Measurements from ENCODE around the gene SCARB1.

The SCARB1 gene

DNA sequence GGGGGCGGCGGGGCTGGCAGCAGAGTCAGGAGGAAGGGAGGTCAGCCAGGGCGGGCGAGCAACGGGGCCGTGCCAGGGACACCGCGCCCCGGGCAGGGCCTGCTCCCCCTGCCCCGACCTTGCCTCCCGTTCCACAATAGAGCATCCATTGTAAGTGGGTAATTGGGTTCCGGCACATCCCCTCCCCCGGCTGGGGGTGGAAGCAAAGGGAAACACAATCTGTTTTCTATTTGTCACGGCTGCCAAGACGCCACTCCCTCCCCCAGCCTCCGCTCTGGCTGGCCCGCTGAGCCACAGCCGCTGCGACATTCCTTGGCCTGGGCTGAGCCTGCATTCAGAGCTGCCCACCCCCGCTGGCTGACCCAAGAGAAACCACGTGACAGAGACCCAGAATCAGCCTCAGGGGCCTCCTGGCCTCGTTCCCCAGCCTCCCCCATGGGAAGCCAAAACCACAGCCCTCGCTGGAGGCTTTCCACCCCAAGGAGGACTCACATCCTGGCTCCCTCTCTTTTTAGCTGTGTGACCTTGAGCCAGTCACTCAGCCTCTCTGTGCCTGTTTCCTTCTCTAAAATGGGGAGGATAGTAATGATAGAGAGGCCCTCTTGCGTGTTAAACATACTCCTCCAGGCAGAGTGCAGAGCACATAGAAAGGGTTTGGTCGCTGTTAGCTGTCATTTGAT is 117.6 kb downstream of the SCARB1 start:
- peak; percentile 69 for DNase-seq (ENCODE audit: low spot score)

DNA sequence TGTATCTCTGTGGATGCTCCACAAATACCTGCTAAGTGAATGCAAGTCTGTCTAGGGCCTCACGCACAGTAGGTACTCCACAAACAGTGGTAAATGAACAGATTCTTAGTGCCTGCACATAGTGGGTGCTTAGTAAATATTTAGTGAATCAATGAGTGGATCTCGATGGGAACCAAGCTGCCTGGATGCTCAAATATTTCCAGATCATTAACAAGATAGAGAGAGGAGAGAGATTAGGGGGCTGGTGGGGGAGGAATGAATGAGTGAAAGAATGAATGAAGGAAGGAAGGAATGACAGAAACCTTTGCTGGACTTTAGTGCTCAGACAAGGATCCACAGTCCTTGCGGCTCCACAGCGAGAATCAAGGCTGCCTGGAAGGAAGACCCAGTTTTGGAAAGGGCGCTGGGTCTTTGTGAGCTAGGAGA is 118.2 kb downstream of the SCARB1 start:
- DNase-seq (ENCODE audit: low spot score) = no peak

DNA sequence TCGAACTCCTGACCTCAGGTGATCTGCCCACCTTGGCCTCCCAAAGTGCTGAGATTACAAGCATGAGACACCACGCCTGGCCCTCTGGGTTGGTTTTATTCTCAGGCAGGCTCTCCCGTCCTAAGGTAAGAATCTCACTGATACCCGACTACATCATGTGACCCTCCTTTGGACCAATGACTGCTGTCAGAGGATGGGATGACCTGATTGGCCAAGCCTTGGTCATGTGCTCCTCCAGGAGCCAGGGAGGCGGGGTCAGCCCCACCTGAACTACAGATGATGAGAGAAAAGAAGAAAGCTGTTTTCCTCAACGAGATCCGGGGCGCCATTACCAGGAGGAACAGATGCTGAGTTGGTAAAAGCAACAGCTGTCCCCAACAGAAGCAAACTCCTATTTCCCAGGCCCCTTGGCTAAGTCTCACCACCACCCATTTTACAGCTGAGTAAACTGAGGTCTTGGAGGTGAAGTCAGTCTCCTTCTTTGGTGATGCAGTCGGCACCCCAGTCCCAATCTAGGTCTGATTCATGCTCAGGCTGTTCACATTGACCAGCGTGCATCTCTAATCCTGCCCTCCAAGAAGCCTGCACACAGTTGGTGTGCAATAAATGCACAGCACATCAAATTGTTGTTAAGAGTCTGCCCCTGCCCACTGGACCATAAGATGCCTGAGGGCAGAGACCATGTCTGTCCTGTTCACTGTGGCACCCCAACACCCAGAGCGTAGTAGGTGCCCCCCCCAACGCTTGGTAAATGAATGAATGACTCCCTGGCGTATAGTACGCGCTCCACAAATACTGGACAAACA is 118.8 kb downstream of the SCARB1 start:
- peak; percentile 53 for DNase-seq (ENCODE audit: low spot score)

DNA sequence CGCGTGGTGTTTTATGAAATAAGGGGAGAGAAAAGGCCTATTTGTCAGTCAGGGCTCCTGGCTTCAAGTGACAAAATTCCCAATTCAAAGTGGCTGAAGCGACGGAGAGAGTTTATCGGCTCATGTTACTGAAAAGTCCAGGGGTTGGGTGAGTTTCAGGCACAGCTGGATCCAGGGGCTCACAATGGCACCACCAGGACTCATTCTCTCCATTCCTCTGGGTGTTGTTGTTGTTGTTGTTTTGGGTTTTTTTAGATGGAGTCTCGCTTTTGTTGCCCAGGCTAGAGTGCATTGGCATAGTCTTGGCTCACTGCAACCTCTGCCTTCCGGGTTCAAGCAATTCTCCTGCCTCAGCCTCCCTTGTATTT is 119.4 kb downstream of the SCARB1 start:
- no peak for DNase-seq (ENCODE audit: low spot score)

DNA sequence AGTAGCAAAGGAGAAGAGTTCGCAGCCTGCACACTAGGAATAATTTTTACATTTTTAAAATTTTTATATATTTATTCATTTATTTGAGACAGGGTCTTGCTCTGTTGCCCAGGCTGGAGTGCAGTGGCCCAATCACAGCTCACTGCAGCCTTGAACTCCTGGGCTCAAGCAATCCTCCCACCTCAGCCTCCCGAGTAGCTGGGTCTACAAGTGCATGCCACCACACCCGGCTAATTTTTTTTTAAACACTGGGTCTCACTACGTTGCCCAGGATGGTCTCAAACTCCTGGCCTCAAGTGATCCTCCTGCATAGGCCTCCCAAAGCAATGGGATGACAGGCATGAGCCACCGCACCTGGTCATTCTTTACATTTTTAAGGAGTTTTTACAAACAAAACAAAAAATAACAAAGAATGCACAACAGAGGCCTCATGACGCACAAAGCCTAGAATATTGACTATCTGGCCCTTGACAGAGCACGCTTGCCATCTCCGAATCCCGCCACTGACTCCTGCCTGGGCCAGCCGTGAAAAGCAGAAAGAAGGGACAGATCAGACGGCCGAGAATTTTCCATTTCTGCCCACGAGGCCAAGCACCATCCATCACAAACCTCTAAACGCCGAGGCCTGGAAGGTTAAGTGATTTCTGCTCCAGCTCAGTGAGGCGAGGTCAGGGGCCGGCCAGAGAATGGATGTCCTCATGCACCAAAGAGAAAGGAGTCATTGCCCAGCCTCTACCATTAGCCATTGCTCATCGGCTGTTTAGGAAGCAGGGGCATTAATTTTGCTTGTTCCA is 120.0 kb downstream of the SCARB1 start:
- DNase-seq (ENCODE audit: low spot score) = no peak

DNA sequence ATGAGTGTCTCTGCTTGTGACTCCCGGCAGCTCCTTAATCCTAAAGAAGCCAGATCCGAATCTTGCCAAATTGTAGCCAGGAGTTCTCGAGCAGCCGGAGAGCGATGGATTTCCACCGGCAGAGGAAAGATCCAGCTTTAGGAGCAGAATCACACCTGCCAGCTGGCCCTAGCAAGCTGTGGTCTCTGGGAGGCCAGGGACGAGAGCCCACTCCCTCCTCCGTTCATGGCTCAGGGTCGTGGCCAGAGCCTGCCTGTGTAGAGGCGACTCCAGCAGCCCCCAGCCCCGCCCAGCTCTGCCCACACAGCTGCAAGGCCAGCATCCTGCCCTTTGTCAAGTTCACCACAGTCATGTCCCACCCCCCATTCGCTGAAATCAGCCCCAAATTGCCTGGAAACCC is 121.0 kb downstream of the SCARB1 start:
- no peak for DNase-seq (ENCODE audit: low spot score)

DNA sequence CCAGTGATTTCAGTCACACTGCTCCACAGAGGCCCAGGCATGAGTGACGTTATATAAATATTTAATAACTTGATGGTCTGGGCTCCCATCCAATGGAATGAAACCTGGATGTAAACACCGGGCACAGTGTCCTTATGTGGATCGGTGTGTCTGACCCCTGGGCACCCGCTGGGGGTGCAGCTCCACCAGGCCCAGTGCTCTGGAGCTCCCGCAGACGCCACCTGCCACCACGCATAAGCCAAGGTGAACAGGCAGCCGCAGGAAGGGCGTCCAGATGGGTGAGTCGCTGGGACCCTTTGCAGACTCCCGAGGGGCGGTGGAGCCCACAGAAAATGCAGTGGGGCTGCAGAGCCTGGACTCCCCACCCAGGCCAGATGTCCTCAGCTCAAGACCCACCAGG is 121.6 kb downstream of the SCARB1 start:
- no peak for DNase-seq (ENCODE audit: low spot score)

DNA sequence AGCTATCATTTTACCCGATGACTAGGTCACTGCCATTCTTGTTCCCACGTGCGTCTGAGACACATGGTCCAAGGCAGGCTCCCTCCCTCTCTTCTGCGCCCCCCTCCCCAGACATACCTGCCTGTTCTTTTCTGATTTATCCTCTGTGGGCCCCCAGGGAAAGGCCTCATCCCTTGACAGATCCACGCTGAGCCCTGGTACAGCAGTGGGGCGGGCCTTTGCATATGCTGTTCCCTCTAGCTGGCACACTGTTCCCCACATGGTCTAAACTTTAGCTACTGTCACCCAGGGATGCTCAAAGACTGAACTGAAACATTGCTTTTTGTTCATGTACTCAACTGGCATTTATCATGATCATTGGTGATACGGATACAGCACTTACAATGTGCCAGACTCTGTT is 122.5 kb downstream of the SCARB1 start:
- no peak for DNase-seq (ENCODE audit: low spot score)

DNA sequence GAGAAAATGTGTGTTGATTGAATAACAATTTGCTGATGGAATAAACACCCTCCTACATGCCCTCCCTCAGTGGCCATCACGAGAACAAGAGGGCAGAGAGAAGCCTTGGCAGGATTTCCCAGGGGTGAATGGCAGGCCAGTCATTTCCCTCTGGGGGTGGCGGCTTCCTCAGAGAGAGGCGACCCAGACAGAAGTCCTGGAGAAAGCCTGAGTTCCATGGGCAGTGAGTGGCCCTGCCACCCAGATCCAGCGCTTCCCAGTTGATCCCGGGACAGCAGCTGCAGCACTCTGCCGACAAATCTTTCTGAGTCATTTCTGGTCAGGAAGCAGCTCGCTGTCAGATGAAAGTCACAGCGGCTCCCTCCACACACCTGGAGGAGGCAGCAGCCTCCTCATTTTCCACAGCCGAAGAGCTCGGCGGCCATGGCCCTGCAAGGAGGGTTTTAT is 123.0 kb downstream of the SCARB1 start:
- DNase-seq (ENCODE audit: low spot score) = no peak

DNA sequence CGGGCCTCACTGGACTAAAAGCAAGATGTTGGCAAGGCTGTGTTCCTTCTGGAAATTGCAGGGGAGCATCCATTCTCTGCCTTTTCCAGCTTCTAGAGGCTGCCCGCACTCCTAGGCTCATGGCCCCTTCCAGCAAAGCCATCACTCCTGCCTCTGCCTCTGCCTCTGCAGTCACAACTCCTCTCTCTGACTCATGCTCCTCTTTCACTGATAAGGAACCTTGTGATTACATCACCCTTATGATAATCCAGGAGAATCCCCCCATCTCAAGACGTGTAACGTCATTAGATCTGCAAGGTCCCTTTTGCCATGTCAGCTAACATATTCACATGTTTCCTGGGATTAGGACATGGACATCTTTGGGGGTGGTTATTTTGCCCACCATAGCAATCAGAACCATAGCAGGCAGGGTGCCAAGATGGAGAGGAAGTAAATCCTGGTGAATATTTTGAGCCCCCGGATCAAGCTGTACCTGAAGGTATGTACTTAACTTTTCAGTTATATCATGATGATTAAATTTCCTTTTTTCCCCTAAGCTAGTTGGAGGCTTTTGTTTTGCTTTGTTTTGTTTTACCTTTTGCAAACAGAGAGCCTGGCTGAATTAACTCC is 123.6 kb downstream of the SCARB1 start:
- DNase-seq (ENCODE audit: low spot score) = no peak

DNA sequence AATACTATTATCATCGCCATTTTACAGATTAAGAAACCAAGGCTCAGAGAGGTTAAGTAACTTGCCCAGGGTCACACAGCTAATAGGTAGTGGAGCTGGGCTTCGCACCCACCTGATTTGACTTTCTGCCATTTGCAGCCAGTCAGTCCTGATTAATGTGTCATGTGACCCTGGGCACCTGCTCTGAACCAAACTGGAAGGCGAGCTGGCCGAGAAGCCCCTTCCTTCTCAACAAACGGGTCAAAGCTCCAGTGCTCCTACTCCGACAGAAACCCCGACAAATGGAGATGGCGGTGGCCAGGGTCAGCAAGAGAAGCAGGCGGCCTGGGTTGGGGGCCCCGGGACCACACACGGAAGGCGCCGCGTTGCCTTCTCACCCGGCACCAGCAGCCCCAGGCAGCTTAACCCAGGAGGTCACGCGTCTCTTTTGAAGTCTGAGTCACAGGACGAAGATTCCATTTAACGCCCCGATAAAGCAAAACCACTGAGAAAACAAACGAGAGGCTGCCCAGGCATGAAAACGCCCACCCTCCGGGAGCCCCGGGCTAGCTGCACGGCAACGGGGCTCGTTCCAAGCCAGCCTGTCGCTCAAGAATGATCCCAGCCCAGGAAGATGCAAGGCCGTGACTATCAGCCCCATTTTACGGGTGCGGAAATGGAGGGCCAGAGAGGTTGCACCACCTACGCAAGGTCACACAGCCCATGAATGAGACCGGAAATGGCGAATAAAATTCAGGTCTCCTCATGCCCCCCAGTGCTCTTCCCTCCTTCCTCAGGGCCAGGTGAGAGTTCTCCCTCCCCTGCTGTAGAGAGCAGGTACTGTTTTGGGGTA is 124.8 kb downstream of the SCARB1 start:
- DNase-seq (ENCODE audit: low spot score) = no peak

DNA sequence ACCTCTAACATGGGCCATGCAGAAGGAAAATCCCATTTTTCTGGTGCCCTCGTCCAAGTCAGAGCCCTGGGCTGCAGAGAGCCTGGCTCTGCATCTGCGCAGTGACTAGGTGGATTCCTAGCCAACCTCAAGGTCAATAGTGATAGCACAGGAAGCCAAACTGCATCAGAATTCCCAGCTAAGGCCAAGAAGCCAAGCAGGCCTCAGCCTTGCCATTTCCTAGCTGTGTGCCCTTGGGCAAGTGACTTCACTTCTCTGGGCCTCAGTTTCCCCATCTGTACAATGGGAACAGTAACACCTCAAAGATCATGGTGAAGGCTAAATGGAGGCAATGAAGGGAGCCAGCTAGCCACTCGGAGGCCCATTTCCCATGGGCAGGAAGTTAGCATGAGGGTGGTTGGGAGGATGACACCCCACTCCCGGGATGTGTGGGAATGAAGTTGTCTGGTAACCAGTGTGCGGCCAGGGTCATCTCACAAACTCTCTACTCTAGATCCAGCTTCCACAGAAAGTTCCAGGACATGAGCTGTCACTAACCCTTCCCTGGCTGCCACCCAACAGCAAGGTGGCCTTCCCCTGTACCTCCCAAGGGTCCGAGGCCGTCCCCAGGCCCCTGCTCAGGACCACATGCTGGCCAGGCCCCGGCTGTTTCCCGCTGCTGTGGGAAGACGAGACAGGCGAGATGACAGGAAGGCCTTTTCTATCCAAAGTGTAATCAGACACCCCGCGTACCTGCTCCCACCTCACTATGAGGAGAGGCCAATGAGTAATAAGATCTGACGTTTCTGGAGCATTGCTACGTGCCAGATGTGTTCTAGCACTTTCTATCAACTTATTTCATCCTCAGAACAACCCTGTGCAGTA is 125.7 kb downstream of the SCARB1 start:
- no peak for DNase-seq (ENCODE audit: low spot score)

DNA sequence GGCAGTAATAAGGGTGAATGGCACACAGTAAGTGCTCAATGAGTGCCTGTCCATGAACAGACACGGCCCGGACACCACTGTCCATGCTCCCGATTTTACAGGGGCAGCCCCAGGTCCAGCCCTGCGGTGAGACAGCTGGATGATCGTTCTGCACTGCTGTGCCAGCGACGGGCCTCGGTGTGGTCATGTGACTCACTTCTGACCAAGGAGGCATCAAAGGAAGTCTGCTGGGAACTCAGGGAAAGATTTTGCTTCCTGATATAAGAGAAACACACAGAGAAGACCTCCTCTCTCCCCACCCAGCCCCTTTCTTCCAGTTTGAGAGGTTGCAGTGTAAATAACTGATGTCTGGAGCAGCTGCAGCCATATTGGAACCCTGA is 126.6 kb downstream of the SCARB1 start:
- DNase-seq (ENCODE audit: low spot score) = no peak

DNA sequence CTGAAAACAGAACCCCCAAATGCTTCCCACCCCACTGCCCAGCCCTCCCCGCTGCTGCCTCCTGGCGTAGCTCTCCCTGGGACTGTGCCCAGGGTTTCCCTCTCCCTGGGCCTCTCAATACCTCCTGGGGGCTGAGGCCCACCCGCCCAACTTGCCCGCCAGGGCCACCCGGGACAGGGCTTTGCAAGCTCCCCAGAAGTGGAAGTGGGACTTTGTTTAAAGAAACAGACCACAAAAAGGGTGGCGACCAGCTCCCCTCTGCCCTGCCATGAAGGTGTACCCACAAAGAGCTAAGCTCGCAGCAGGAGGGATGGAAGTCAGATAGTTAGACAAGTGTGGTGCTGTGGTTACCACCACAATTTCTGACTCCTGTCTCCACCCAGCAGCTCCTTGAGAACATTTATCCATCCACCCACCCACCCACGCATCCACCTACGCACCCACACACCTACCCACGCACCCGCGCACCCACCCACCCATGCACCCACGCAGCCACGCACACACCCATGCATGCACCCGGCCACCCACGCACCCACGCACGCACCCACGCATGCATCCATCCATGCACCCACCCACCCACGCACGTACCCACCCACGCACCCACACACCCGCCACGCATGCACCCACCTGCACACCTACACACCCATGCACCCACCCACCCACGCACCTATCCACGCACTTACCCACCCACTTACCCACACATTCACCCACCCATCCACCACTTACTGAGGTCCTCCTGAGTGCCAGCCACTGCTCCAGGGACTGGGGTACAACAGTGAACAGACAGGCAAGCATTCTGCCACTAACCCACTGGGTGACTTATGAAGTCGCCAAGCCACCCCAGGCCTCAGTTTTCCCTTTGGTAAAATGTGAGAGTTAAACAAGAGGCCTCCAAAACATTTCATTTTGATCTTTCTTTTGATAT is 127.3 kb downstream of the SCARB1 start:
- DNase-seq (ENCODE audit: low spot score) = no peak

DNA sequence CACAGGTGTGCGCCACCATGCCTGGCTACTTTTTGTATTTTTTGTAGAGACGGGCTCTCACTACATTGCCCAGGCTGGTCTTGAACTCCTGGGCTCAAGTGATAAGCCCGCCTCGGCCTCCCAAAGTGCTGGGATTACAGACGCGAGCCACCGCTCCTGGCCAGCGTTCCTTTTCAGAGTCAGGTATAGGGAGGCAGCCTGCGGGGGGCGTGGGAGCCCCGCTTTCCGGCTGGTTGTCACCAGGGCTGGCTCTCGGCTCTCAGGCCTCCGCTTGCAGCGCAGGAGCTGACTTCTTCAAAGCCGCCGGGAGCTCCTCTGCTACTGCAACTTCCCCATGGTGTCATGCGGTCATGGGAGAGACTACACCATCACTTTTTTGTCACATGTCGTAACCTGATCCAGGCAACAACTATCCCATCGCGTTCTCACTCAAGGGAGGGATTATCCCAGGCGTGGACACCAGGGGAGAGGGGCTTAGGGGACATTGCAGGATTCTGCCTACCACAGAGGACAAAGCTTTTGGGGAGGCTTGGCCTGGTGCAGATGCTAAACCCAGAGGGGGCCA is 129.4 kb downstream of the SCARB1 start:
- peak; percentile 64 for DNase-seq (ENCODE audit: low spot score)

DNA sequence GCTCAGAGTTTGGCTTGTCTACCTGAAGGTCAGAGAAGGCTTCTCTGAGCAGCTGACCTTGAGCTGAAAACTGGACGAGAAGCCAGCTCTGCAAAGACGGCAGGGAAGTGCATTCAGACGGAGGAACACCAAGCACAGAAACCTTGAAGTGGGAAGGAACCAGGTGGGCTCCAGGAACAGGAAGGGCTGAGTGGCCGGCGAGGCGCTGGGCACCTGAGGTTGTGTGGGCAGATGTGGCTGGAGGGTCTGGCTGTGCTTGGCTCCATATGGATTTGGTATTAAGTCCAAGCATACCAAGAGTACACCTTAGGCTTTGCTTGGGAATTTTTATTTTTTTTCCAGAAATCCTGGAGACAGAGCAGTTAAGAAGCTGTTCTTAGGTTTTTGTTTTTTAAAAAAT is 130.6 kb downstream of the SCARB1 start:
- DNase-seq (ENCODE audit: low spot score) = no peak

DNA sequence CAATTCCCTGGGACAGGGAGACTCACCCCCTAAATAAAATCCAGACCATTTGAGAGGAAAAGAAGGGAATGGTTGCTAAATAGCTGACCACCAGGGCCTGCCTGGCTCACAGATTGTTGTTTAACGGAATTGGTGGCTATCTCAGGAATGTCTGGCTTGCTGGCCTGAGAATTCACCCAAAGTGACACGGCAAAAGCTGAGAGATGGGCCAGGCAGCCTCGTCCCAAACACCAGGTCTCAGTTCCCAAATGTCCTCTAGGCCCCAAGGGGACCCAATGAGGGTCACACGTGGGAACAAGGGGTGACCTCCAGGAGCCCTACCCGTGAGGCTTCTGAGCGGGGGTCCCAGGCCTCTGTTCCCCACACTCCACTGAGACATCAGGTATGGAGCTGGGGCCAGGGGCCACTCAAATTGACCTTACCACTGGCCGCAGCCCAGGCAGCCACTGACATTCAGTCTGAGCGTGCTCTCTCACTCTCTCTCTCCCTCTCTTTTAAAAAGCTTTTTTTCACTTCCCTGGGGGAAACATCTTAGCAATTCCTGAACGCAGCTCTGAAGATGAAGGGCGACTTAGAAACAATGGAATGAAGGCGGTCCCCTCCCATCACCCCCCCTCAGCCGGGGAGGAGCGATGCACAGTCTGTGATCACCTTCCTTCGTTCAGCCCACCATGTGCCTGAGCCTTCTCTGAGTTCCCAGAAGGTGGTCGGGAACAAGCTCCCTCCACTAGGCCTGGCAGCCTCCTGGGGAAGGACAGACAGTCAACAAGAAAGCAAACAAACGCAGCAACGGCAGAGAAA is 131.2 kb downstream of the SCARB1 start:
- DNase-seq (ENCODE audit: low spot score) = no peak

DNA sequence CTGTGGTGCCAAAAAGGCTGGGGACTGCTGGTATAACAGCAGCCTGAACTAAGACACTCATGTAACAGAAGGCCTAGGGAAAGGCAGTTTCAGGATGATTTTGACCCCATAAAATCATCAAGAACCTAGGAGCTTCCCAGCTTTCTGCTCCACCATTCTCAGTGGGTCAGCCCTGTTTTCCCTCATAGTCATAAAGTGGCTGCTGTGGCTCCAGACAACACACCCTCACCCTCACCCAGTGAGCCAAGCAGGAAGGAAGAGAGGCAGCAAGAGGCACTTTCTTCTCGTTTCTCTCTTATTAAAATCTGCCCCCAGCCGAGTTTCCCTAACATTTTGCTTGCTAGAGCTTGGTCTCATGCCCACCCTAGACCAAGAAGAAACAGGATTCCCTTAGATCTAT is 131.8 kb downstream of the SCARB1 start:
- no peak for DNase-seq (ENCODE audit: low spot score)
